Caco-2 (cell line): ENCODE results near the gene ABCA13. TPM values are rescaled to one million over a fixed set of nuclear protein-coding genes. Genes with fewer than 3 reads are reported as not detected.

Experiments used
- BruUV-seq: library from RNA; stranded (reverse); fragments of 400-500 nt; replicated peaks from 2 replicates; lab custom pipeline; 2021; lab: Mats Ljungman, UMichigan
- CTCF ChIA-PET: fragments of 300-600 bp; sonication (Branson Sonifier 250); formaldehyde crosslinking; loops from one replicate; lab custom pipeline; 2022; ENCODE audit warnings: antibody characterized with exemption; lab: Charles Lee
- POLR2A ChIA-PET: fragments of 300-600 bp; sonication (Branson Sonifier 250); formaldehyde crosslinking; loops from one replicate; lab custom pipeline; 2022; ENCODE audit warnings: antibody characterized with exemption; lab: Charles Lee
- DNase-seq, 2 experiments: peaks; one replicate each; pipeline versions ENCODE4 v3.0.0 to v3.0.0-alpha.2; 2020 to 2022
- H3K27me3 ChIP-seq: replicated peaks from 2 replicates; pipeline ENCODE4 v1.6.0; 2011; ENCODE audit warnings: low read length; ENCODE audit not compliant: control insufficient read depth, insufficient read depth
- H3K36me3 ChIP-seq: 2 replicates; pipeline ENCODE4 v1.5.1; 2011; ENCODE audit warnings: low read length; ENCODE audit not compliant: control insufficient read depth, insufficient read depth
- H3K4me1 ChIP-seq: fragments of 250-450 bp; sonication (Bioruptor Pico); 2 replicates; pipeline ENCODE4 v1.5.1; 2020; ENCODE audit warnings: mild to moderate bottlenecking
- H3K4me3 ChIP-seq: 2 replicates; pipeline ENCODE4 v1.5.1; 2011; ENCODE audit warnings: low read depth, mild to moderate bottlenecking, control low read depth, low read length
- H3K9me3 ChIP-seq: fragments of 250-450 bp; sonication (Bioruptor Pico); 2 replicates; pipeline ENCODE4 v1.5.1; 2020; ENCODE audit warnings: mild to moderate bottlenecking, moderate library complexity
- H3K27ac Mint-ChIP-seq: one replicate; pipeline ENCODE4 v1.8.0; 2022; ENCODE audit warnings: mixed read lengths; ENCODE audit not compliant: unreplicated experiment
- H3K27me3 Mint-ChIP-seq: one replicate; pipeline ENCODE4 v1.8.0; 2022; ENCODE audit warnings: mixed read lengths; ENCODE audit not compliant: insufficient read depth, unreplicated experiment
- H3K36me3 Mint-ChIP-seq: one replicate; pipeline ENCODE4 v1.8.0; 2022; ENCODE audit warnings: mild to moderate bottlenecking, mixed read lengths; ENCODE audit not compliant: insufficient read depth, unreplicated experiment
- H3K4me1 Mint-ChIP-seq: one replicate; pipeline ENCODE4 v1.8.0; 2022; ENCODE audit warnings: low read depth, mixed read lengths; ENCODE audit not compliant: unreplicated experiment
- H3K4me3 Mint-ChIP-seq: one replicate; pipeline ENCODE4 v1.8.0; 2022; ENCODE audit warnings: mild to moderate bottlenecking, moderate library complexity, mixed read lengths; ENCODE audit not compliant: unreplicated experiment
- H3K9me3 Mint-ChIP-seq: one replicate; pipeline ENCODE4 v1.8.0; 2022; ENCODE audit warnings: mixed read lengths; ENCODE audit not compliant: unreplicated experiment
- intact Hi-C: fragments of 100-400 bp; cut with micrococcal nuclease; formaldehyde crosslinking; loops from one replicate; pipeline ENCODE4 v1.10.0; 2022; ENCODE audit not compliant: unreplicated experiment
- total RNA-seq: library from RNA; stranded (reverse); gene quantifications from 2 replicates; pipeline ENCODE4 v1.2.3, GENCODE V29; 2022
- TF ChIP-seq, protein P1 (sequence below), 2 experiments: fragments of 200-600 bp in 1 of 2; IDR thresholded peaks; 1 replicate in 1 of 2; 2 replicates in 1 of 2; pipeline versions ENCODE4 v1.5.1 to v1.8.0; 2011 to 2022; ENCODE audit warnings: antibody characterized with exemption in 1 of 2, control low read depth in 1 of 2, inconsistent platforms in 1 of 2, low read depth in 1 of 2, low read length in 1 of 2, mild to moderate bottlenecking in 1 of 2, moderate library complexity in 1 of 2; ENCODE audit not compliant: insufficient read depth in 1 of 2, severe bottlenecking in 1 of 2, unreplicated experiment in 1 of 2

The ABCA13 gene
- total RNA-seq, 1 experiment from 2014 or later, result 0.07 TPM

DNA sequence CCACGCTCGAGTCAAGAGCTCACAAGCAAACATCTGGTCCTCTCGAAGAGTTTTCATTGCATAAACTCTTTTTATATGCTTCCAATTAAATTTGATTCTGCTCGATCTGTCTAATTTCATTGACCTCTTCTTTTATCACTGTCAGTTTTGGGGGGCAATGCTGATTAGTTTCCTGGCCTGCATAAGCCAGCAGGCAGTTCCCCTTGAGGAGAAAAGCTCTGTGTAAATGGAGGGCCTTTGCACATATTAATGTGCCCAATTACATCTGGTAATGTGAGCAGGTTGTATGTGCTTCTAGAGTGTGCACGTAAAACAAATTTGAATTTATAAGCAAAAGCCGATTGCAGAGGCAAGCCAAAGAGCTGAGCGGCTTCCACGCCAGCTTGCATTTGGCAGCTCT lies 210.3 kb downstream of the ABCA13 start:
- Histone ChIP-seq H3K4me1 (no peaks in the 10 kb centered on the region), H3K27me3 (no peaks in the 10 kb centered on the region; the same call in 1 of the 2 replicates), H3K9me3 (no peaks in the 10 kb centered on the region), H3K4me3 (no peak overlapping the region), H3K36me3 (no peaks in the 10 kb centered on the region)
- ChIA-PET CTCF (no interaction called here), POLR2A (no interaction called here)
- H3K4me3 Mint-ChIP-seq, result no peak overlapping the region
- no peaks in the 10 kb centered on the region for H3K9me3 Mint-ChIP-seq
- peaks cover 29% of the 10 kb centered on the region for H3K27me3 Mint-ChIP-seq
- H3K4me1 Mint-ChIP-seq, result no peaks in the 10 kb centered on the region
- intact Hi-C loops, result no loop called here
- no peak overlapping the region for H3K27ac Mint-ChIP-seq
- DNase-seq, result no peak
- no peaks in the 10 kb centered on the region for H3K36me3 Mint-ChIP-seq
- TF ChIP-seq, protein P1, sequence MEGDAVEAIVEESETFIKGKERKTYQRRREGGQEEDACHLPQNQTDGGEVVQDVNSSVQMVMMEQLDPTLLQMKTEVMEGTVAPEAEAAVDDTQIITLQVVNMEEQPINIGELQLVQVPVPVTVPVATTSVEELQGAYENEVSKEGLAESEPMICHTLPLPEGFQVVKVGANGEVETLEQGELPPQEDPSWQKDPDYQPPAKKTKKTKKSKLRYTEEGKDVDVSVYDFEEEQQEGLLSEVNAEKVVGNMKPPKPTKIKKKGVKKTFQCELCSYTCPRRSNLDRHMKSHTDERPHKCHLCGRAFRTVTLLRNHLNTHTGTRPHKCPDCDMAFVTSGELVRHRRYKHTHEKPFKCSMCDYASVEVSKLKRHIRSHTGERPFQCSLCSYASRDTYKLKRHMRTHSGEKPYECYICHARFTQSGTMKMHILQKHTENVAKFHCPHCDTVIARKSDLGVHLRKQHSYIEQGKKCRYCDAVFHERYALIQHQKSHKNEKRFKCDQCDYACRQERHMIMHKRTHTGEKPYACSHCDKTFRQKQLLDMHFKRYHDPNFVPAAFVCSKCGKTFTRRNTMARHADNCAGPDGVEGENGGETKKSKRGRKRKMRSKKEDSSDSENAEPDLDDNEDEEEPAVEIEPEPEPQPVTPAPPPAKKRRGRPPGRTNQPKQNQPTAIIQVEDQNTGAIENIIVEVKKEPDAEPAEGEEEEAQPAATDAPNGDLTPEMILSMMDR (IDR thresholded peaks at IDR 0.05; ENCODE audit: insufficient read depth in 1 of 2, low read depth in 1 of 2, low read length in 1 of 2, severe bottlenecking in 1 of 2, unreplicated experiment in 1 of 2), result no peak
- no TSS peak for BruUV-seq

DNA sequence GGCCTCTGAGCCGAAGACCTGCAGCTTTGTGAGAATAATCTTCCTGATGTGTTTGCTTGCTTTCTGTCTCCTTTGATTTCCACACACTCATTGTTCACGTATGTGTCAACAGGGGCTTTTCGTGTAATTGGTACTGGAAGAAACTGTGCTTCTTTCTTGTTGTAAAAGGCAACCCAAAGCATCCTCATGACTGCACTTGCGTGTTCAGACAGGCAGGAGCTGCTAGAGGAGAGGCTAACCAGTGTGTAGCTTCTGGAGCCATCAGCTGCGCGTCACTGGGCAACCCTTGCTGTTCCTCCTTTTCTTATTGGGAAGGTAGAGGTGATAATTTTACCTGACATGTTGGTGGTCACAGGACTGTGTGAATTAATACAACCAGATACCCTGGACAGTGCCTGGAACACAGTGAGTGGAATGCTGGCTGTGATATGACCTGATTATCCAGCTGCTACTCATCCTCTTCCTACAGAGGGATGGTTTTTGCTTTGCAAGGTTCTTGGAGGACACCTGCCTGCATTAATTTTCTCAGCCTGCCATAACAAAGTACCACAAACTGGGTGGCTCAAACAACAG lies 213.0 kb downstream of the ABCA13 start:
- peaks cover 26% of the 10 kb centered on the region for H3K27me3 Mint-ChIP-seq
- Histone ChIP-seq H3K4me3 (no peak overlapping the region), H3K4me1 (no peaks in the 10 kb centered on the region), H3K27me3 (no peaks in the 10 kb centered on the region), H3K36me3 (no peaks in the 10 kb centered on the region), H3K9me3 (no peaks in the 10 kb centered on the region)
- CTCF ChIA-PET, result no interaction called here
- no peak overlapping the region for H3K4me3 Mint-ChIP-seq
- no TSS peak for BruUV-seq
- intact Hi-C loops, result no loop called here
- no peak overlapping the region for H3K27ac Mint-ChIP-seq
- POLR2A ChIA-PET, result no interaction called here
- no peaks in the 10 kb centered on the region for H3K36me3 Mint-ChIP-seq
- H3K4me1 Mint-ChIP-seq, result no peaks in the 10 kb centered on the region
- TF ChIP-seq, protein P1 (IDR thresholded peaks at IDR 0.05; ENCODE audit: insufficient read depth in 1 of 2, low read depth in 1 of 2, low read length in 1 of 2, severe bottlenecking in 1 of 2, unreplicated experiment in 1 of 2), result no peak
- H3K9me3 Mint-ChIP-seq, result no peaks in the 10 kb centered on the region
- DNase-seq, result no peak

DNA sequence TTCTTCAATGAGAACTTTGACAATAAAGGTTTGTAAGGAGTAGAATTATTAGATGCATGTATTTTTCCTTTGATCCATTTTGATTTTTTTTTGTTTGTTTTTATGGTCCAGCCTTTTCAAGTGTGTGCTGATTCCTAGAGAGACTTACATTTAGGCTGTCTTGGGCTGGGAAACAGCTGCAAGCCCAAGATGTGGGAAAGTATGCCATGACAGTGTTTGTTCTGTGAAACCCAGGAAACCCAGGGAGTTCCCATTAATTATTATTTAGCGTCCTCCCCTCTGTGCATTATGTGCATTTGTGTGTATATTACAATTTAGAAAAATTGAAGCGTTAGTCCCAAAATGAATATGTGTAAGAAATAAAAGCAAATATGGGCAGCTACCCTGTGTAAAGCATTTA lies 216.7 kb downstream of the ABCA13 start:
- Mint-ChIP-seq H3K4me3 (no peak overlapping the region), H3K27me3 (peaks cover 12% of the 10 kb centered on the region), H3K9me3 (no peaks in the 10 kb centered on the region), H3K36me3 (no peaks in the 10 kb centered on the region), H3K4me1 (no peaks in the 10 kb centered on the region), H3K27ac (no peak overlapping the region)
- Histone ChIP-seq H3K9me3 (no peaks in the 10 kb centered on the region), H3K4me3 (no peak overlapping the region), H3K4me1 (no peaks in the 10 kb centered on the region), H3K36me3 (no peaks in the 10 kb centered on the region), H3K27me3 (no peaks in the 10 kb centered on the region)
- intact Hi-C loops, result no loop called here
- TF ChIP-seq, protein P1 (IDR thresholded peaks at IDR 0.05; ENCODE audit: insufficient read depth in 1 of 2, low read depth in 1 of 2, low read length in 1 of 2, severe bottlenecking in 1 of 2, unreplicated experiment in 1 of 2), result no peak
- ChIA-PET POLR2A (no interaction called here), CTCF (no interaction called here)
- no TSS peak for BruUV-seq
- no peak for DNase-seq
